Uterus (tissue), 4 donors: ENCODE data around the gene F2RL2. TPM values are rescaled to one million over a fixed set of nuclear protein-coding genes. Genes with fewer than 3 reads are reported as not detected.
"Not testable (repeated sequence)": the region's sequence is repeated elsewhere in the genome, so short reads cannot be mapped to it uniquely, and the experiment has no call there.

ENCODE experiments used
- DNase-seq, 2 donors: peaks; one replicate each; pipeline ENCODE4 v3.0.0-alpha.2; 2019 to 2020
- H3K27ac ChIP-seq, 2 donors: fragments of 200-600 bp; sonication (generic); 1 replicate in 1 of 2; 2 replicates in 1 of 2; pipeline ENCODE4 v1.5.1; 2016 to 2018
- H3K27me3 ChIP-seq, 2 donors: fragments of 200-600 bp; sonication (generic); one replicate each; pipeline ENCODE4 v1.5.1; 2018 to 2019; ENCODE audit warnings: control low read depth in 1 of 2
- H3K36me3 ChIP-seq, 2 donors: fragments of 200-600 bp; sonication (generic); one replicate each; pipeline ENCODE4 v1.5.1; 2019; ENCODE audit warnings: control low read depth in 1 of 2
- H3K4me1 ChIP-seq, 2 donors: fragments of 200-600 bp; sonication (generic); one replicate each; pipeline ENCODE4 v1.5.1; 2018 to 2019; ENCODE audit warnings: control low read depth in 1 of 2
- H3K4me3 ChIP-seq, 2 donors: fragments of 200-600 bp; sonication (generic); 1 replicate in 1 of 2; 2 replicates in 1 of 2; pipeline ENCODE4 v1.5.1; 2018 to 2019; ENCODE audit warnings: mild to moderate bottlenecking in 1 of 2
- H3K9me3 ChIP-seq, 2 donors: fragments of 200-600 bp; sonication (generic); one replicate each; pipeline ENCODE4 v1.5.1; 2019; ENCODE audit warnings: control low read depth in 1 of 2
- POLR2A ChIP-seq, 2 donors: fragments of 450-650 bp; IDR thresholded peaks; one replicate each; pipeline ENCODE4 v1.6.1; 2016; ENCODE audit warnings: antibody characterized with exemption in 2 of 2, mild to moderate bottlenecking in 1 of 2, moderate library complexity in 1 of 2
- intact Hi-C: fragments of 100-400 bp; cut with DNase I; formaldehyde crosslinking; loops from one replicate; pipeline ENCODE4 v1.15.1; 2023; ENCODE audit warnings: low total_unique reads
- total RNA-seq, 4 donors: library from RNA; depleted of rRNA in 3 of 4; stranded (reverse); fragments of >200 nt in 3 of 4; gene quantifications; one replicate each; pipeline versions ENCODE4 v1.1.0 to v1.2.4, GENCODE V29; 2014 to 2023
- TF ChIP-seq, protein P1 (sequence below), 4 experiments: fragments of 200-600 bp in 2 of 4; fragments of 450-650 bp in 2 of 4; sonication (generic) in 2 of 4; IDR thresholded peaks; one replicate each; pipeline ENCODE4 v1.5.1; 2016 to 2019; ENCODE audit warnings: antibody characterized with exemption in 4 of 4, mild to moderate bottlenecking in 2 of 4, moderate library complexity in 1 of 4
- donor health status: DM: yes; HTN: yes; CAD: no.

The F2RL2 gene
- total RNA-seq, 4 donors from 2014 or later: 0.26 to 1.5 (median 1.2) TPM

DNA sequence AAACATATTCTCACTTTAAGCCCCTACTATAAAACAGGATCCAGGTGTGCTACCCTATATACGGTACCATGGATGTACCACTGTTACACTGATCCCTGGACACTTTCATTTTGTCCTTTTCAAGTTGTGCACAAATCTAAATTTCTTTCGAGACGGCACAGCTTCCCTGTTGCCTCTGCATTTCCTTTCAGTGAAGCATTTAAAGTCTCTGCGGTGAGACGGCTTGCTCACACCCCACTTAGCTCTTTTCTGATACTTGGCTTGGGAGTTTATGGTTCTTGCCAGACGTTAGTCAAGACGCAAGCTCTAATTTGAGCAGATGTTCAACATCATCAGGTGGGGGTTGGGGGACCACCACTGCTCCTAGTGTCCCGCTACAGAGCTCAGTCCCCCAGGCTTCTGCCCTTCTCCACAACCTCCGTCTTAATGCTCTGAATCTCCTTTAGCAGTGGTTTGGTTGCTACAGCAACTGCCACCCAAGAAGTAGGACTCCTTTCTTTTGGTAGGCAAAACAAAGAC is 15.8 kb downstream of the F2RL2 start:
- H3K9me3 ChIP-seq: no peaks in the 10 kb centered on the region
- intact Hi-C loops: no loop called here
- H3K27me3 ChIP-seq: no peaks in the 10 kb centered on the region
- no peak overlapping the region for H3K4me3 ChIP-seq
- no peak for TF ChIP-seq POLR2A (IDR thresholded peaks at IDR 0.05)
- TF ChIP-seq, protein P1, sequence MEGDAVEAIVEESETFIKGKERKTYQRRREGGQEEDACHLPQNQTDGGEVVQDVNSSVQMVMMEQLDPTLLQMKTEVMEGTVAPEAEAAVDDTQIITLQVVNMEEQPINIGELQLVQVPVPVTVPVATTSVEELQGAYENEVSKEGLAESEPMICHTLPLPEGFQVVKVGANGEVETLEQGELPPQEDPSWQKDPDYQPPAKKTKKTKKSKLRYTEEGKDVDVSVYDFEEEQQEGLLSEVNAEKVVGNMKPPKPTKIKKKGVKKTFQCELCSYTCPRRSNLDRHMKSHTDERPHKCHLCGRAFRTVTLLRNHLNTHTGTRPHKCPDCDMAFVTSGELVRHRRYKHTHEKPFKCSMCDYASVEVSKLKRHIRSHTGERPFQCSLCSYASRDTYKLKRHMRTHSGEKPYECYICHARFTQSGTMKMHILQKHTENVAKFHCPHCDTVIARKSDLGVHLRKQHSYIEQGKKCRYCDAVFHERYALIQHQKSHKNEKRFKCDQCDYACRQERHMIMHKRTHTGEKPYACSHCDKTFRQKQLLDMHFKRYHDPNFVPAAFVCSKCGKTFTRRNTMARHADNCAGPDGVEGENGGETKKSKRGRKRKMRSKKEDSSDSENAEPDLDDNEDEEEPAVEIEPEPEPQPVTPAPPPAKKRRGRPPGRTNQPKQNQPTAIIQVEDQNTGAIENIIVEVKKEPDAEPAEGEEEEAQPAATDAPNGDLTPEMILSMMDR (IDR thresholded peaks at IDR 0.05): no peak
- no peaks in the 10 kb centered on the region for H3K4me1 ChIP-seq
- no peak for DNase-seq
- H3K36me3 ChIP-seq: no peaks in the 10 kb centered on the region
- H3K27ac ChIP-seq: peak overlapping the region in 1 of 2 donors; percentile 11

DNA sequence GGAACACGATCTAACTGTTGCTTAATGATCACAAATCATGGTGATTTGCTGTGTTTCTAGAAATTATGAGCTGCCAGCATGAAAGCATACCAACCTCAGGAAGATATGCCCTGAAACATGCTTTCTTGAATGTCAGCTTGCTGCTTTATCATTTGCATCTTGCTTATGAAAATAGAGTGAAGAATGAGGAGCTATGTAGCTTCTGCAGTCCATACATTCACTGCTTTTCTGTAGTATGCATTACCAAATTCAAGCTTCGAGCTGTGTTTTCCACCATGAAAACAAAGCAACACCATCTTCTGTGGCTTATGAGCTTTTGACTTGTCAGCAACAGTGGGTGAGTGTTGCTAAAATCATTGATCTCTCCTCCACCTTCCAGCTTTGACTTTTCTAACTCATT is 16.5 kb downstream of the F2RL2 start:
- Histone ChIP-seq H3K27ac (no peak overlapping the region), H3K27me3 (no peaks in the 10 kb centered on the region), H3K9me3 (no peaks in the 10 kb centered on the region), H3K4me1 (no peaks in the 10 kb centered on the region), H3K4me3 (no peak overlapping the region), H3K36me3 (no peaks in the 10 kb centered on the region)
- intact Hi-C loops: no loop called here
- DNase-seq: no peak
- no peak for TF ChIP-seq POLR2A (IDR thresholded peaks at IDR 0.05)
- TF ChIP-seq, protein P1 (IDR thresholded peaks at IDR 0.05): no peak

DNA sequence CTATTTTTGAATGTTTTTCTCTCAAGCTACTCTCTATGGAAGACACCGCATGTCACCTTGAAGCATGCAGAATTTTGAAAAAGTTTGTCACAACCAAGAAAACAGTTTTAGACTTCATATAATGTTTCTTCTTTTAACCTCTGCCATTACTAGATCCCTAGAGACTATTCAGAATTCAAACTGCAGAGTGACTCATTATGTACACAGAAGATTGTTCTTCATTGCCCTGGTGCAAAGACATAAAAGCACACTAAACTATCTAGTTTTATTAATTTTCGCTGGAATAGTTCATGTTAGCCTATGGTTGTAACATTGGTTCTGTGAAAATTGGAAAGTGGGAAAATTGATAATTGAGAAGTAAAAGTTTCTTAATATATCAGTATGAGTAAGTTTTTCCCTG is 18.4 kb downstream of the F2RL2 start:
- H3K27ac ChIP-seq: no peak overlapping the region
- no peak overlapping the region for H3K4me3 ChIP-seq
- H3K36me3 ChIP-seq: no peaks in the 10 kb centered on the region
- DNase-seq: no peak
- TF ChIP-seq, protein P1 (IDR thresholded peaks at IDR 0.05): no peak
- no peak for TF ChIP-seq POLR2A (IDR thresholded peaks at IDR 0.05)
- no peaks in the 10 kb centered on the region for H3K4me1 ChIP-seq
- H3K9me3 ChIP-seq: no peaks in the 10 kb centered on the region
- H3K27me3 ChIP-seq: no peaks in the 10 kb centered on the region
- intact Hi-C loops: no loop called here

DNA sequence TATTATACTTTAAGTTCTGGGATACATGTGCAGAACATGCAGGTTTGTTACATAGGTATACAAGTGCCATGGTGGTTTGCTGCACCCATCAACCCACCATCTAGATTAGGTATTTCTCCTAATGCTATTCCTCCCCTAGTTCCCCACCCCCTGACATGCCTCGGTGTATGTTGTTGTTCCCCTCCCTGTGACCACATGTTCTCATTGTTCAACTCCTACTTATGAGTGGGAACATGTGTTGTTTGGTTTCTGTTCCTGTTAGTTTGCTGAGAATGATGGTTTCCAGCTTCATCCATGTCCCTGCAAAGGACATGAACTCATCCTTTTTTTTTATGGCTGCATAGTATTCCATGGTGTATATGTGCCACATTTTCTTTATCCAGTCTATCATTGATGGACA is 19.2 kb downstream of the F2RL2 start:
- intact Hi-C loops, H3K27me3 ChIP-seq, H3K9me3 ChIP-seq, DNase-seq, H3K4me1 ChIP-seq, H3K27ac ChIP-seq, H3K4me3 ChIP-seq, H3K36me3 ChIP-seq: not testable (repeated sequence)

DNA sequence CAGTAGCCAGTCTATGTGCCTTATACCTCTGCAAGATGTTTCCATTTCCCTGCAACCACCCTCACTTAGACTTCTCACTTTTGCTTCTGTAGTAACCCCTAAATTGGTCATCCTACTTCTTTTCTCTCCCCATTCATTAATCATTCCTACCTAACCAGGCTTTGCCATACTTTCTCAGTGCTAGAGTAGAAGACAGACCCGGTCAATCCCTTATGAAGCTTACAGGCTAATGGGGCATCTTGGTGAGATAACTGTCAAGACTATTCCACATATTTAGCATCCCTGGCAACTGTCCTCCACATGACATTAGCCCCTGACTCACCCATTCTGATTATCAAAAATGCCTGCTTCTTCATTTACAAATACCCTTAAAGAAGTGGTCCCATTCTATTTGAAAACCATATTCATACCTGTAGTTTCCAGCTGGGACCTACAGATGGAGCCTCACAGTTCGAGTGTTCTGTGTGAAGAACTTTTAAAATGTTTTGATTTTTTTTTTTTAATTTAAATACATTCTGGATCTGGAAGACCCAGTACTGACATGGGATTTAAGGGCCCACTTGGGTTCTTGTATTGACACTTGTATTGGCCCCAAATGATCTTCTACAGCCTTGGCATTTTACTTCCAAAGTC is 21.0 kb downstream of the F2RL2 start:
- H3K4me3 ChIP-seq: no peak overlapping the region
- no peaks in the 10 kb centered on the region for H3K36me3 ChIP-seq
- TF ChIP-seq, protein P1 (IDR thresholded peaks at IDR 0.05): no peak
- no peak overlapping the region for H3K27ac ChIP-seq
- H3K27me3 ChIP-seq: no peaks in the 10 kb centered on the region
- H3K9me3 ChIP-seq: no peaks in the 10 kb centered on the region
- intact Hi-C loops: no loop called here
- no peaks in the 10 kb centered on the region for H3K4me1 ChIP-seq
- no peak for DNase-seq

DNA sequence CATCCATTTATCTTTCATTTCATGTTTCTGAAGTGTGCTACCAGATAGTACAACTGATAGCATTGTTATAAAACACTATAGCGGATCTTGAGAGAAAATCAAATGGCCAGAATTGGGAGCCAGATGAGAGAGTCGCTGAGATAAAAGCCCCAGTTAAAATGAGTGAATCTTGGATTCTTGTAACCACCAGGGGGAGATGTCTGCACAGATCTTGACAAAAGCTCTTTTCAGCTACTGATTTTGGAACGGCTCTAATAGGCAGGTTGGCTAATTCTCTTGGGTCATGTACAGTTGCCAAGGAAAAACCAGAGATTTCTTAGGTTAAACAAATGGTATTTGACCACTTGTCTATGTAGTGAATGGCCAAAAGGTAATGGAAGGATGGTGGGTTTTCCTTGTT is 21.7 kb downstream of the F2RL2 start:
- TF ChIP-seq, protein P1 (IDR thresholded peaks at IDR 0.05): peak; percentile 45 to 77 (median 67)
- no peak for TF ChIP-seq POLR2A (IDR thresholded peaks at IDR 0.05)
- Histone ChIP-seq H3K27ac (no peak overlapping the region), H3K27me3 (no peaks in the 10 kb centered on the region), H3K36me3 (no peaks in the 10 kb centered on the region), H3K9me3 (no peaks in the 10 kb centered on the region), H3K4me3 (no peak overlapping the region), H3K4me1 (no peaks in the 10 kb centered on the region)
- intact Hi-C loops: no loop called here
- DNase-seq: peak in 1 of 2 donors; percentile 24
